K562 (cell line): Measurements from ENCODE around the gene MYO3B. TPM values are rescaled to one million over a fixed set of nuclear protein-coding genes. Genes with fewer than 3 reads are reported as not detected.

ENCODE experiments used
- BHLHE40 ChIP-seq: IDR thresholded peaks from 2 replicates; pipeline ENCODE4 v1.6.1; 2011; ENCODE audit warnings: low read length, improper control_type of control experiment
- FOXK1 ChIP-seq: sonication (generic); formaldehyde crosslinking; IDR thresholded peaks from 2 replicates; pipeline ENCODE4 v1.8.0; 2022; ENCODE audit warnings: missing genetic modification reagents, mild to moderate bottlenecking, borderline replicate concordance
- MEIS2 ChIP-seq: fragments of 450-650 bp; IDR thresholded peaks from 2 replicates; pipeline ENCODE4 v1.6.1; 2014; ENCODE audit warnings: mild to moderate bottlenecking; ENCODE audit not compliant: partially characterized antibody
- NCOR1 ChIP-seq: fragments of 450-650 bp; IDR thresholded peaks from 2 replicates; pipeline ENCODE4 v1.6.1; 2016; ENCODE audit warnings: mild to moderate bottlenecking, moderate library complexity
- PKNOX1 ChIP-seq: fragments of 450-650 bp; IDR thresholded peaks from 2 replicates; pipeline ENCODE4 v1.6.1; 2016
- POLR3G ChIP-seq: IDR thresholded peaks from 2 replicates; pipeline ENCODE4 v1.6.1; 2011; ENCODE audit not compliant: insufficient read length, insufficient replicate concordance; ENCODE audit errors: extremely low read depth
- RBM22 ChIP-seq: fragments of 200-400 bp; formaldehyde crosslinking; IDR thresholded peaks from 2 replicates; pipeline ENCODE4 v1.6.1; 2018; ENCODE audit warnings: low read length, low read depth; ENCODE audit not compliant: poor library complexity, severe bottlenecking
- U2AF1 ChIP-seq: fragments of 200-400 bp; formaldehyde crosslinking; optimal IDR thresholded peaks from 2 replicates; pipeline ENCODE3; 2017; ENCODE audit warnings: mild to moderate bottlenecking, low read depth, low read length, moderate library complexity
- ZNF277 ChIP-seq: fragments of 250-450 bp; sonication (Bioruptor Pico); IDR thresholded peaks from 2 replicates; pipeline ENCODE4 v1.8.0; 2022; ENCODE audit warnings: inconsistent platforms, mild to moderate bottlenecking, moderate library complexity, borderline replicate concordance
- ZNF436 ChIP-seq: fragments of 250-450, 450-650 bp; sonication (Bioruptor Pico); formaldehyde crosslinking; IDR thresholded peaks from 2 replicates; pipeline ENCODE4 v1.7.0; 2020; ENCODE audit warnings: mild to moderate bottlenecking
- ZNF507 ChIP-seq: conservative IDR thresholded peaks from 2 replicates; pipeline ENCODE4 v1.6.1; 2017; ENCODE audit warnings: missing genetic modification characterization, missing compliant biosample characterization
- ZNF717 ChIP-seq: fragments of 250-450 bp; sonication (Bioruptor Pico); IDR thresholded peaks from 2 replicates; pipeline ENCODE4 v1.5.0; 2021
- ZSCAN32 ChIP-seq: fragments of 450-650 bp; formaldehyde crosslinking; IDR thresholded peaks from 2 replicates; pipeline ENCODE4 v1.4.0; 2020; ENCODE audit warnings: mild to moderate bottlenecking, moderate library complexity
- polyA plus RNA-seq, 8 experiments: library from polyadenylated mRNA; depleted of rRNA in 4 of 8; stranded (reverse) in 5 of 8; unstranded in 3 of 8; fragments of >200 nt; fragmentation: Nextera tagmentation in 2 of 8; fragmentation: Illumina TruSeq in 1 of 8; extraction: Ambion mirVana in 2 of 8; extraction: Trizol in 1 of 8; gene quantifications; 2 replicates each; pipeline versions ENCODE4 v1.2.1 to v1.2.3, GENCODE V29; 2011 to 2014; ENCODE audit warnings: inconsistent platforms in 1 of 8, missing spikeins in 1 of 8
- total RNA-seq, 7 experiments: library from RNA; depleted of rRNA in 6 of 7; stranded (reverse); fragments of >200 nt in 6 of 7; fragmentation: Illumina TruSeq in 2 of 7; extraction: Trizol in 2 of 7; gene quantifications; 2 replicates each; pipeline versions ENCODE4 v1.2.1 to v1.2.3, GENCODE V29; 2011 to 2021; ENCODE audit warnings: low replicate concordance in 1 of 7
- TF ChIP-seq, protein P1 (sequence below): fragments of 450-650 bp; IDR thresholded peaks from 2 replicates; pipeline ENCODE4 v1.6.1; 2016; ENCODE audit warnings: antibody characterized with exemption
- TF ChIP-seq, protein P2 (sequence below): sonication (generic); formaldehyde crosslinking; IDR thresholded peaks from 2 replicates; pipeline ENCODE4 v1.8.0; 2022; ENCODE audit warnings: missing genetic modification reagents, mild to moderate bottlenecking, borderline replicate concordance
- TF ChIP-seq, protein P3 (sequence below): fragments of 450-650 bp; IDR thresholded peaks from 2 replicates; pipeline ENCODE4 v1.6.1; 2014; ENCODE audit warnings: low read depth, mild to moderate bottlenecking, moderate library complexity, borderline replicate concordance
- TF ChIP-seq, protein P4 (sequence below): sonication (generic); formaldehyde crosslinking; IDR thresholded peaks from 2 replicates; pipeline ENCODE4 v1.8.1; 2022; ENCODE audit warnings: missing genetic modification reagents

Gene MYO3B
- total and polyA plus RNA-seq, 9 of the 15 experiments (the other 6 are each of a cell fraction or from before 2014, with no cell fraction given), result 2.7 to 6.5 (median 3.6) TPM

- TF ChIP-seq ZNF436 (CRISPR knock-in tag) (no peak), BHLHE40 (no peak), ZNF277 (no peak), ZSCAN32 (CRISPR knock-in tag) (no peak), POLR3G (no peak), ZNF717 (CRISPR knock-in tag) (no peak), FOXK1 (no peak), MEIS2 (no peak), U2AF1 (no peak), ZNF507 (tag) (no peak), RBM22 (no peak), PKNOX1 (peak; percentile 6; the same call in 1 of the 2 replicates), NCOR1 (peak; percentile 80)
- TF ChIP-seq, protein P1, sequence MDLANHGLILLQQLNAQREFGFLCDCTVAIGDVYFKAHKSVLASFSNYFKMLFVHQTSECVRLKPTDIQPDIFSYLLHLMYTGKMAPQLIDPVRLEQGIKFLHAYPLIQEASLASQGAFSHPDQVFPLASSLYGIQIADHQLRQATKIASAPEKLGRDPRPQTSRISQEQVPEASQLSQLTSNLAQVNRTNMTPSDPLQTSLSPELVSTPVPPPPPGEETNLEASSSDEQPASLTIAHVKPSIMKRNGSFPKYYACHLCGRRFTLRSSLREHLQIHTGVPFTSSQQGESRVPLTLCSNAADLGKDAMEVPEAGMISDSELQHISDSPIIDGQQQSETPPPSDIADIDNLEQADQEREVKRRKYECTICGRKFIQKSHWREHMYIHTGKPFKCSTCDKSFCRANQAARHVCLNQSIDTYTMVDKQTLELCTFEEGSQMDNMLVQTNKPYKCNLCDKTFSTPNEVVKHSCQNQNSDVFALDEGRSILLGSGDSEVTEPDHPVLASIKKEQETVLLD, result peak; percentile 50; the same call in 1 of the 2 replicates
- TF ChIP-seq, protein P2, sequence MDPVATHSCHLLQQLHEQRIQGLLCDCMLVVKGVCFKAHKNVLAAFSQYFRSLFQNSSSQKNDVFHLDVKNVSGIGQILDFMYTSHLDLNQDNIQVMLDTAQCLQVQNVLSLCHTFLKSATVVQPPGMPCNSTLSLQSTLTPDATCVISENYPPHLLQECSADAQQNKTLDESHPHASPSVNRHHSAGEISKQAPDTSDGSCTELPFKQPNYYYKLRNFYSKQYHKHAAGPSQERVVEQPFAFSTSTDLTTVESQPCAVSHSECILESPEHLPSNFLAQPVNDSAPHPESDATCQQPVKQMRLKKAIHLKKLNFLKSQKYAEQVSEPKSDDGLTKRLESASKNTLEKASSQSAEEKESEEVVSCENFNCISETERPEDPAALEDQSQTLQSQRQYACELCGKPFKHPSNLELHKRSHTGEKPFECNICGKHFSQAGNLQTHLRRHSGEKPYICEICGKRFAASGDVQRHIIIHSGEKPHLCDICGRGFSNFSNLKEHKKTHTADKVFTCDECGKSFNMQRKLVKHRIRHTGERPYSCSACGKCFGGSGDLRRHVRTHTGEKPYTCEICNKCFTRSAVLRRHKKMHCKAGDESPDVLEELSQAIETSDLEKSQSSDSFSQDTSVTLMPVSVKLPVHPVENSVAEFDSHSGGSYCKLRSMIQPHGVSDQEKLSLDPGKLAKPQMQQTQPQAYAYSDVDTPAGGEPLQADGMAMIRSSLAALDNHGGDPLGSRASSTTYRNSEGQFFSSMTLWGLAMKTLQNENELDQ, result no peak
- TF ChIP-seq, protein P3, sequence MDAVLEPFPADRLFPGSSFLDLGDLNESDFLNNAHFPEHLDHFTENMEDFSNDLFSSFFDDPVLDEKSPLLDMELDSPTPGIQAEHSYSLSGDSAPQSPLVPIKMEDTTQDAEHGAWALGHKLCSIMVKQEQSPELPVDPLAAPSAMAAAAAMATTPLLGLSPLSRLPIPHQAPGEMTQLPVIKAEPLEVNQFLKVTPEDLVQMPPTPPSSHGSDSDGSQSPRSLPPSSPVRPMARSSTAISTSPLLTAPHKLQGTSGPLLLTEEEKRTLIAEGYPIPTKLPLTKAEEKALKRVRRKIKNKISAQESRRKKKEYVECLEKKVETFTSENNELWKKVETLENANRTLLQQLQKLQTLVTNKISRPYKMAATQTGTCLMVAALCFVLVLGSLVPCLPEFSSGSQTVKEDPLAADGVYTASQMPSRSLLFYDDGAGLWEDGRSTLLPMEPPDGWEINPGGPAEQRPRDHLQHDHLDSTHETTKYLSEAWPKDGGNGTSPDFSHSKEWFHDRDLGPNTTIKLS, result no peak
- TF ChIP-seq, protein P4, sequence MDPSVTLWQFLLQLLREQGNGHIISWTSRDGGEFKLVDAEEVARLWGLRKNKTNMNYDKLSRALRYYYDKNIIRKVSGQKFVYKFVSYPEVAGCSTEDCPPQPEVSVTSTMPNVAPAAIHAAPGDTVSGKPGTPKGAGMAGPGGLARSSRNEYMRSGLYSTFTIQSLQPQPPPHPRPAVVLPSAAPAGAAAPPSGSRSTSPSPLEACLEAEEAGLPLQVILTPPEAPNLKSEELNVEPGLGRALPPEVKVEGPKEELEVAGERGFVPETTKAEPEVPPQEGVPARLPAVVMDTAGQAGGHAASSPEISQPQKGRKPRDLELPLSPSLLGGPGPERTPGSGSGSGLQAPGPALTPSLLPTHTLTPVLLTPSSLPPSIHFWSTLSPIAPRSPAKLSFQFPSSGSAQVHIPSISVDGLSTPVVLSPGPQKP (CRISPR knock-in tag), result no peak
These were observed 22.8 kb upstream of the MYO3B start (continued) for GRCh38 chr2:170155022-170155722.
